GM18873 (cell line): ENCODE data around the gene CYP4F3.
"Not testable (repeated sequence)": the region's sequence is repeated elsewhere in the genome, so short reads cannot be mapped to it uniquely, and the experiment has no call there.

Source experiments
- ATAC-seq: cut with Tn5 transposase; IDR thresholded peaks from one replicate; pipeline ENCODE4 v1.9.1; 2021; ENCODE audit warnings: mild to moderate bottlenecking, moderate library complexity, moderate number of reproducible peaks; ENCODE audit not compliant: unreplicated experiment, low FRiP score

Gene CYP4F3

DNA sequence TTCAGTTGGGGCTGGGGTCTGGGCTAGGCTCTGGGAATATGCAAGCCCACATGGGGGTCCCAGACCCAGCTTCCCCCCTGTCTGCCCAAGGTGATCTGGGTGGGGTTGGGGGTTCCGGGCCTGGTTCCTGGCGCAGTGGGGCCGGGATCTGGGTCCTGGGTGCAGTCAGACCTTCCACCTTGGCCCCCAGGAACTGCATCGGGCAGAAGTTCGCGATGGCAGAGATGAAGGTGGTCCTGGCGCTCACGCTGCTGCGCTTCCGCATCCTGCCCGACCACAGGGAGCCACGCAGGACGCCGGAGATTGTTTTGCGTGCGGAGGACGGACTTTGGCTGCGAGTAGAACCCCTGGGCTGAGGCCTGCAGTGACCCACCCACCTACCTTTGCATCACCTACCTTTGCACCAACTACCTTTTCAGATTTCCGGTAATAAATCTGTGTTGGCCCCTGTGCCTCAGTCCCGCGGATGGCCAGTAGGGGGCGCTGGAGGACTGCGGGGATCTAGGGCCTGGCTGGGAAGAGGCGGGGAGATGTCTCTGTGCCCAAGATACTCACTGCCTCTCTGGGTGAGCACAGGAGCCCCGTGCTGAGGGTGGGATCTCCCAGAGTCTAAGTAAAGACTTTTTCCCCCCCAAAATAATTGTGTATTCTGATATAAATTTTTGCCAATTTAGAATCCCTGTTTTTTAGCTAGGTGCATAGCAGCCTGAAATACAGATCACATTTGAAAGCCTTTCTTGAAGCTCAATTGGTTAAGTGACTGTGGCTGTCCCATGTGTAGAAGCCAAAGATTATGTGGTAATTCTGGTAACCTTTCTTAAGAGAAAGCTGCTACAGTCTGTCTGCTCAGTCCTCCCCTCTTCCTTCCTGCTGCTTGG, 11.5 kb upstream of the CYP4F3 start:
- no peak for ATAC-seq

- no peak for ATAC-seq
These were observed 8.9 kb upstream of the CYP4F3 start for GRCh38 chr19:15631817-15632216.

DNA sequence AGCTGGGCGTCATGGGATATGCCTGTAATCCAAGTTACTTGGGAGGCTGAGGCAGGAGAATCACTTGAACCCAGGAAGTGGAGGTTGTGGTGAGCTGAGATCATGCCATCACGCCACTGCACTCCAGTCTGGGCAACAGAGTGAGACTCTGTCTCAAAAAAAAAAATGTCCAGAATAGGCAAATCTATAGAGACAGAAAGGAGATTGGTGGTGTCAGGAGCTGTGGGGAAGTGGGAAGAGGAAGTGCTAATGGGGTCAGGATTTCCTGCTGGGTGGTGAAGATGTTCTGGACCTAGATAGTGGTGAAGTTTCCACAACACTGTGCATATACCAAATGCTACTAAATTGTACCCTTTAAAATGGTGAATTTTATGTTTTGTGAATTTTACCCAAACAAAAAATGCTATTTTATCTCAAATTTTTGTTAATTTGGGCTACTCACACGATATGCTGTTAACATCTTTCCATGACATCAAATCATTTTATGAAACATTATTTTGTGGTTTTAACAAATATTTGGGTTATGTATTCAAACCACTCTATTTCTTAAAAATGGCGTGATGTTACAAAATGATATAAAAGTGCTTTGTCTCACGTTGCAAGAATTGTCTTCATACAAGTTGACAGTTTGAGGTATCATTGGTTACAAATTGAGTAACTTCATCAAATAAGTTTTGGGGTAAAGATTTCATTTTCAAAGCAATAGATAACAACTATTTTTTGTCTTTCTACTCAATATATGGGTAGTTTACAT, 7.4 kb upstream of the CYP4F3 start:
- no peak for ATAC-seq

GRCh38 chr19:15634105-15634504, 6.6 kb upstream of the CYP4F3 start:
- ATAC-seq: no peak

DNA sequence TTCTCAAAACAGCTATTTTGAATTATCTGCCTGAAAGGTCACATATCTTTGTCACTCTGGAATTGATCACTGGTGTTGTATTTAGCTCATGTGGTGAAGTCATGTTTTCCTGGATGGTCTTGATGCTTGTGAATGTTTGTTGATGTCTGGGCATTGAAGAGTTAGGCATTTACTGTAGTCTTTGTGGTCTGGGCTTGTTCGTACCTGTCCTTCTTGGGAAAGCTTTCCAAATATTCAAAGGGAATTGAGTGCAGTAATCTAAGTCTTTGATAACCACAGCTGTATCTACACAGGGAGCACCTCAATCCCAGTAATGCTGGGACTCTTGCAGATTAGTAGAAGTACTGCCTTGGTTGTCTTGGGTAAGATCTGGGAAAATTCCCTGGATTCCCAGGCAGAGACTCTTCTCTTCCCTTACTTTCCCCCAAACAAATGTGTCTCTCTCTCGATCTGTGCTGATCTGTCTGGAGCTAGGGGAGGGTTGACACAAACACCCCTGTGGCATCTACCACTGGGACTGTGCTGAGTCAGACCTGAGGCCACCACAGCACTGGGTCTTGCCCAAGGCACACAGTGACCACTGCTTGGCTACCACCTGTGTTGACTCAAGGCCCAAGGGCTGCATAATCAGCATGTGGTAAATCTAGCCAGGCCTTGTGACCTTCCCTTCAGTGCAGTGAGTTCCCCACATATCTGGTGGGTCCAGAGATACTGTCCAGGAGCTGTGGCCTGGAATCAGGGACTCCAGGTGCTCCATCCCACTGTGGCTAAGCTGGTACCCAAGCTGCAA, 5.5 kb upstream of the CYP4F3 start:
- no peak for ATAC-seq

DNA sequence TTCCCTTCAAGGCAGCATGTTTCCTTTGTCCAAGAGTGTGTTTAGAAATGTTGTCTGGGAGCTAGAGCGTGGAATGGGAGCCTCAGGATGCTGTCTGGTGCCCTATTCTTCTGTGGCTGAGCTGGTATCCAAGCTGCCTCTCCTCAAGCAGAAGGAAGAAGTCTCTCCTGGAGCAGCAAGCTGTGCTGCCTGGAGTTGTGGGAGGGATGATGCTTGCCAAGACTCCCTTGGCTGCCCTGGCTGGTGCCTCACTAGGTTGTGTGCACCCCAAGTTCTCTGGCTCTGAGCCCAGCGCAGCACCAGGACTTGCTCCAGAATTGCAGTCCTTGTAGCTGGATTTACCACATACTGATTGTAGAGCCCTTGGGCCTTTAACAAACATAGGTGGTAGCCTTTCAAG, 4.7 kb upstream of the CYP4F3 start:
- no peak for ATAC-seq

- ATAC-seq: no peak
These were observed 1.1 kb upstream of the CYP4F3 start for GRCh38 chr19:15639596-15639995.

- no peak for ATAC-seq
These were observed 354 bp downstream of the CYP4F3 start for GRCh38 chr19:15640904-15641597.

- no peak for ATAC-seq
These were observed 1.3 kb downstream of the CYP4F3 start for GRCh38 chr19:15641901-15642491.

DNA sequence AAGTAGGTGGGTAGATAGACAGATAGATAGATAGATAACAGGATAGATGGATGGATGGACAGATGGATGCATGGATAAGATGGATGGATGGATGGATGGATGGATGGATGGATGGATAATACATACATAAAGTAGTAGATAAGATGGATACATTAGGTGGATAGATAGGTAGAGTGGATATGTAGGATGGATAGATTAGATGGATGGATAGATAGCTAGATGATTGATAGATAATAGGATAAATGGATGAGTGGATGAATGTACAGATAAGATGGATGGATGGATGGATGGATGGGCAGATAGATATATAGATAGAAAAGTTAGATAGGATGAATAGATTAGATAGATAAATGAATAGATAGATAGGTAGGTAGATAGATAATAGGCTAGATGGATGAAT, 2.1 kb downstream of the CYP4F3 start:
- no peak for ATAC-seq

DNA sequence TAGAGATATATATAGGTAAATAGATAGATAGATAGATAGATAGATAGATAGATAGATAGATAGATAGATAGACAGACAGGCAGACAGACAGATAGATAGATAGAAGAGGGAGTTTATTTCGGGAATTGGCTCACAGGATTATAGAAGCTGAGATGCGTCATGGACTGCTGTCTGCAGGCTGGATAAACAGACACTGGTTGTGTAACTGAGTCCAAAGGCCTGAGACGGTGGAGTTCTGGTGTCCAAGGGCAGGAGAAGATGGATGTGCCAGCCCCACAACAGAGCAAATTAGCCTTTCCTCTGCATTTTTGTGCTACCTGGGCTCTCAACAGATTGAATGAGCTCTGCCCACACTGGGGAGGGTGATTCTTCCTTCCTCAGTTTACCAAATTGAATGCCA, 2.7 kb downstream of the CYP4F3 start:
- no peak for ATAC-seq

GRCh38 chr19:15644066-15644741, 3.5 kb downstream of the CYP4F3 start:
- ATAC-seq: no peak

- ATAC-seq: no peak
These were observed 4.1 kb downstream of the CYP4F3 start for GRCh38 chr19:15644816-15645215.

DNA sequence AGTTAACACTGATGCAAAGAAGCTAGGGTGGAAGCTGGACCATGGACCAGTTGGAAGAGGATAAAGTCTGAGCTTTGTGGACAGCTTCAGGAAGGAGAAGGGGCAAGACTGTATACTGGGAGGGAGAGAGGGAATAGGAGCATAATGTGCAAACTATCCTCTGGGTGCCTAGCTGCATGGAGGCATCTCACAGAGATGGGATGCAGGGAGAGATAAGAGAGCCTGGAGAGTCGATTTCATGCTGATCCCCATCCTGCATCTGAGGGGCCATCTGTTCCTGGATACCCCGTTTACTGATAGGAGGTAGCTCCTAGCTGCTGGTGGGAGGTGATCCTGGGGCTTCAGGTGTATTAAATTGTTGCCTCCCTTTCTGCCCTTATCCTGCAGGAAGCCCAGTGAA, 8.8 kb downstream of the CYP4F3 start:
- ATAC-seq: no peak

DNA sequence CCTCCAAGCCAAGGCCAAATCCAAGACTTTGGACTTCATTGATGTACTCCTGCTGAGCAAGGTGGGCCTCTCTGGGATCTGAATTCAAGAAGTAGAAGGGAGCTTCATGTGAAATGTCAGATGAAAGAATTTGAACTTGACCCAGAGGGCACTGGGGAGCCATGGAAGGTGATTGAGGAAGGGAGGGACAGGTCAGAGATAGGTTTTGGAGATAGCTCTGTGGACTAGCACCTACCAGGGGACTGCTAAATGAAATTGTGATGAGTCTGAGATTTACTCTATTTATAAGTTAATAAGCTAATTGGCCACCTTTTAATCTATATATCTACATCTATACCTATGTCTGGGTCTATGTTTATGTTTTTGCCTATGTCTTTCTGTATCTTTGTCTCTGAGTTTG, 9.4 kb downstream of the CYP4F3 start:
- not testable (repeated sequence) for ATAC-seq

GRCh38 chr19:15651791-15652190, 11.1 kb downstream of the CYP4F3 start:
- no peak for ATAC-seq

- ATAC-seq: no peak
These were observed 12.0 kb downstream of the CYP4F3 start for GRCh38 chr19:15652559-15653278.

DNA sequence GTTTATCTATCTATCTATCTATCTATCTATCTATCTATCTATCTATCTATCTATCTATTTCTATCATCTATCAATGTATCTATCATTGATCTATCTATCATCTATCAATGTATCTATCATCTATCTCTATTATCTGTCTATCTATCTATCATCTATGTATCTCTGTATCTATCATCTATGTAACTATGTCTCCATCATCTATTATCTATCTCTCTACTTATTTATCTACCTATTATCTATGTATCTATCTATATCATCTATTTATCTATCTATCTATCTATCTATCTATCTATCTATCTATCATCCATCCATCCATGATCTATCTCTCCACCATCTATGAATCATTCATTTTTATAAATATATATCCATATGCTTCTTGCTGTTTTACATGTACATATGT, 15.8 kb downstream of the CYP4F3 start:
- no peak for ATAC-seq

GRCh38 chr19:15663247-15663646, 22.6 kb downstream of the CYP4F3 start:
- no peak for ATAC-seq
